Measurements from ENCODE around the gene C9orf152. TPM values are rescaled to one million over a fixed set of nuclear protein-coding genes. Genes with fewer than 3 reads are reported as not detected.
"Not testable (repeated sequence)": the region's sequence is repeated elsewhere in the genome, so short reads cannot be mapped to it uniquely, and the experiment has no call there.

C9orf152 gene, protein sequence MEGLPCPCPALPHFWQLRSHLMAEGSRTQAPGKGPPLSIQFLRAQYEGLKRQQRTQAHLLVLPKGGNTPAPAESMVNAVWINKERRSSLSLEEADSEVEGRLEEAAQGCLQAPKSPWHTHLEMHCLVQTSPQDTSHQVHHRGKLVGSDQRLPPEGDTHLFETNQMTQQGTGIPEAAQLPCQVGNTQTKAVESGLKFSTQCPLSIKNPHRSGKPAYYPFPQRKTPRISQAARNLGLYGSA
- not detected for total RNA-seq

DNA sequence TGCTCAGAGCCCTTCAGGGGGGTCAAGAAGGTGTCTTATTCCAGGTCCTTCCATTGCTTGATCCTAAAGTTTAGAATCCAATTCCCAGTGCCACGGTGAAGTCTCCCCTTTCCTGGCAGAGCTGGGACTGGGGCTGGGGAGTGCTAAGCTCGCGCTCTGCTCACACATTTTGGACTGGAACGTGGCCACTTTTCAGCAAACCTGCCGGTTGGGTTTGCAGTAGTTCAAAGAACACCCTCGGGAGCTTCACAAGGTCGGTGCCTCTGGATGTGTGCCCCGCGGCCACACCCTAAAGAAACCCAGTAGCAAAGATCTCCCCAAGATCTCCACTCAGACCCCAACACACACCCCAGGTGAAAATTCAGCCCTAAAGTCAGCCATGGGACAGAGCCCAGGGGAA is at the start of gene C9orf152:
Gene C9orf152 (minus strand): TSS at position 129 of the 400 bp plus-strand sequence. CDS start 580 bp downstream, outside the sequence.
- no peaks in the 10 kb centered on the region for H3K27me3 ChIP-seq (ENCODE audit: insufficient read depth, low read length)
- H3K4me3 ChIP-seq (ENCODE audit: low read length): no peak within 1 kb of the TSS
- H3K4me1 ChIP-seq (ENCODE audit: insufficient read depth, low read length): no peaks in the 10 kb centered on the region
- no peaks in the 10 kb centered on the region for H3K9me3 ChIP-seq (ENCODE audit: low read depth, low read length)

DNA sequence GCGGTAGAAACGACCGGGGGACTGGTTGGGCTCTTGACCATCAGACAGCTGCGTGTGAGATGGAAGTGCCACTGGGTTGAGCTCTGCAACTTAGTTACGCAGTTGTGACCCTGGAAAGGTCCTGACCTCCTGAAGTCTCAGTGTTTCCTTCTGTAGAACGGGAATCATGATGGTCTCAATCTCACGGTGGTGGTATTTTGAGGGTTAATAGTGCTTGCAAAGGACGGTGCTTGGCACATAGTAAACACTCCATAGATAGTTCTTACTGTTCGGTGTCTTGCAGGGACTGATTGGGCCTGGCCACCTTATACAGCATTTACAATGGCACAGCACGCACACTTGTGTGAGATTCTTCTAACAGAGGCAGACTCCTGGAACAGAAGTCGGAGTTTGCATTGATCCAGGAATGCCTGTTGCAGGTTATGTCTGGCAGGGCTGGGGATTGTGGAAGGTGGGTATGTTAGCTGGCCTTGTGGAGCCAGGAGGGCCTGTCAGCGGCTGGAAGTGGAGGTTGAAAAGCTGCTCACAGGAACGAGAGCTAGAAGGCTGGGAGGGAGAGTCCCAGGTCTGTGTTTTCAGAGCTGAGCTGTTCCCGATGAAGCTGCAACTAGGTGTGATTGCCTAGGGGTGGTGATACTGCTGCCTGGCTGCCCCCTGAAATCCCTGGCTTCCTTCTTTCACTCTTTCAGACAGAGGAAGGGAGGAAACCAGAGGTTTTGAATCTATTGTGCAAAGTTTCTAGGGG is 49.3 kb upstream of the C9orf152 start:
- Histone ChIP-seq H3K27me3 (ENCODE audit: insufficient read depth, low read length) (no peaks in the 10 kb centered on the region), H3K4me1 (ENCODE audit: insufficient read depth, low read length) (peaks cover 39% of the 10 kb centered on the region), H3K9me3 (ENCODE audit: low read depth, low read length) (no peaks in the 10 kb centered on the region), H3K4me3 (ENCODE audit: low read length) (peak overlapping the region; percentile 49)

DNA sequence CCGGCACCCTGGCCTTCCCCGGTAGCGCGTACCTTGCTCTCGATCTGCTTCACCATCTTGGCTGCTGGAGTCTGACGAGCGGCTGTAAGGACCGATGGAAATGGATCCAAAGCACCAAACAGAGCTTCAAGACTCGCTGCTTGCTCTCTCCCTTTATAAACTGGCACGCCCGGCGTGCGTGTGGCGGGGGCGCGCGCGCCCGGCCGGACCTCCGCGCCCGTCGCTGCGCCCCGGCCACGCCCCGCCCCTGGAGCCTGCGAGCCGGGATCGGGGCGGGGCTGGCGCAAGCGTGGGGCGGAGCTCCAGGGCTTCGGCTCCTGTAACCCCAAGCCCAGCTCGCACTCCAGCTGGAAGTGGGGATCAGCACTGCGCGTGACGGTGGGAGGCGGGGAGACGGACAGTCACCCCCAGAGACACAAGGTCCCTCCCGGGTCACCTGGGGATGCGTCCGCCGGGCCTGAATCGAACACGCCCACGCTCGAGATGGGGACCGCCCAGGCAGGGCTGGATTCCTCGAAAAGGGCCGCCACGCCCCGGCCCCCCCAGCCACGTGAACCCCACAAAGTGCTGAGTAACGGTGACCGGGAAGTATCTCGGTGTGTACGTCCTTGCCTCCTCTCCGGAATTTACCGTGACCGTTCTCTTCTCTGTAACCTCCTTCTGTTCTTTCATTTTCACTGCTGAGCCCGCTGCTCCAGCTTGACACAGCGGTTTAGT is 48.6 kb upstream of the C9orf152 start, which contains the start of gene TXN:
Gene TXN (minus strand): TSS at position 128 of the 717 bp plus-strand sequence. CDS start 72 bp downstream, at position 56.
- Histone ChIP-seq H3K9me3 (ENCODE audit: low read depth, low read length) (no peaks in the 10 kb centered on the region), H3K27me3 (ENCODE audit: insufficient read depth, low read length) (no peaks in the 10 kb centered on the region), H3K4me1 (ENCODE audit: insufficient read depth, low read length) (peaks cover 39% of the 10 kb centered on the region), H3K4me3 (ENCODE audit: low read length) (peak within 1 kb of the TSS; percentile 49)

DNA sequence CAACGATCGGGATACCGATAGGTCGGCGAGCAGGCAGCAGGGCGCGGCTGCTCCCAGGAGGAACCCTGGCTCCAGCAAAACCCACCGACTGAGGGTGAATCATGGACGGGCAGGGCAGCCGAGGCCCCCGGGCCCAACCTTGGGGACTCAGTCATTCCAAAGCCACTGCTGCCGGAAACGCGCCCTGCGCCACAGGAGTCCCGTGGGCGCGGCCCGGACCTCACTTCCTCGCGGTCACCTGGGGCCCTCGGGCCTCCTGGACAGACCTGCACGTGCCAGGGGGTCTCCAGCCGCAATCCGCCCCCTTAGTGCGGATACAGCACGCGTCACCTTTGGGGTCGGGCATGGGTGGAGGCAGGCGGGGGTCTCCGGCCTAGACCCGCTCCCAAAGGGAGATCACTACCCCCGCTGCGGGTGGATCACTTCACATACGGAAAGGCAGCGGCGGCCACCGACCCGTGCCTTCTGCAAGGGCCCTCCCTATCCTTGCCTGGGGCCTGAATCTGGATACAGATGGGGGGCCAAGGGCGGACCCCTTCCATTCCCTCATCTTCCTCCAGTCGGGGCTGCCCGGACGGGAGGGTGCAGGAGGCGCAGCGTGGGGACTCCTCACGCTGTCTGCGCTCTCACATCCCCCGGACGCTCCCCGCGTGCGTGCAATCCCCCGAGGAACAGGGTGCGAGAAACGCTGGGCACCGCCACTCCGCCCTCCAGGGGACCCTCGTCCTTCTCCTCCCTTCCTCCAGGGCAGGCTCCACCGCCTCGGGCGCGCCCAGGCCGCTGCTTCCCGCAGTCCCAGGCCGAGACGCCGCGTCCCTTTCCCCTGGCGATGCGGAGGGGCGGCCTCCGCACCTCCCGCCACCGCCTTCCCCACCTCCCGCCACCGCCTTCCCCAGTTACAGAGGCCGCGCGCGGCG is 47.8 kb upstream of the C9orf152 start:
- Histone ChIP-seq H3K4me1 (ENCODE audit: insufficient read depth, low read length) (peaks cover 39% of the 10 kb centered on the region), H3K4me3 (ENCODE audit: low read length) (peak overlapping the region; percentile 49), H3K27me3 (ENCODE audit: insufficient read depth, low read length) (no peaks in the 10 kb centered on the region), H3K9me3 (ENCODE audit: low read depth, low read length) (no peaks in the 10 kb centered on the region)

DNA sequence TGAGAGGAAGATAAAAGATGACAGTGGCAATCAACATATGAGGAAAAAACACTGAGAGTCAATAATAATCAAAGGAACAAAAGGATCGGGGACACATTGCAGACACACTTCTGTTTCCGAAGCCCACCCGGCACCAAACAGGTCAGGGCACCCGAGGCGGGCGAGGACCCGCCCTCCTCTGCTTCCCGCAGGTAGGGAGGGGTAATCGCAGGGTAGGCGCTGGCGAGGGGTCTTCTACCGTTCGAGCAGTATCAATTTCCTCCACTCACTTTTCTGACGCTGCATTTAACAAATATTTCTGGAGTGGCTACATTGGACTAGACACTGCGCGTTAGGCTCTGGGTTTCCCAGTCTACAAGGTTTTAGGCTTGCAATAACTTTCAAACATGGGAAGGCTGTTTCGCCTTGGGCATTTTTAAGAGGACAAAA is 47.1 kb upstream of the C9orf152 start:
- peak overlapping the region; percentile 49 for H3K4me3 ChIP-seq (ENCODE audit: low read length)
- H3K4me1 ChIP-seq (ENCODE audit: insufficient read depth, low read length): peaks cover 39% of the 10 kb centered on the region
- H3K9me3 ChIP-seq (ENCODE audit: low read depth, low read length): no peaks in the 10 kb centered on the region
- no peaks in the 10 kb centered on the region for H3K27me3 ChIP-seq (ENCODE audit: insufficient read depth, low read length)

DNA sequence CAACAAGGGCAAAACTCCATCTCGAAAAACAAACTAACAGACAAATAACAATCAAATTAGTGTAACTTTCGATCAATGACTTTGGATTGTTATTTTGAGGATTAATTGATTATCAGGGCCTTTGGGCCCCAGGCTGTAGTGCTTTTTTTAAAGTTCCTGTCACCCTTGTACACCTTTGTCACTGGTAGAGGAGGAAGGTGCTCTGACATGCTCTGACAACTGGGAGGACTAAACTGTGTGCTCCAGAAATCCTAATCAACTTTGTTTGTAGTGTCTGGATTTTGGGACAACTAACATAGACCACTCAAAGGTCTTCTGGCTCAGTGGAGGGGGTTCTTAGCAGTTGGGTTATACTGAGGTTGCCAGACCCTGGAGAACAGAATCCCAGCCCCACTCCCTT is 46.5 kb upstream of the C9orf152 start:
- Histone ChIP-seq H3K27me3 (ENCODE audit: insufficient read depth, low read length) (no peaks in the 10 kb centered on the region), H3K9me3 (ENCODE audit: low read depth, low read length) (no peaks in the 10 kb centered on the region), H3K4me1 (ENCODE audit: insufficient read depth, low read length) (peaks cover 39% of the 10 kb centered on the region), H3K4me3 (ENCODE audit: low read length) (no peak overlapping the region)

DNA sequence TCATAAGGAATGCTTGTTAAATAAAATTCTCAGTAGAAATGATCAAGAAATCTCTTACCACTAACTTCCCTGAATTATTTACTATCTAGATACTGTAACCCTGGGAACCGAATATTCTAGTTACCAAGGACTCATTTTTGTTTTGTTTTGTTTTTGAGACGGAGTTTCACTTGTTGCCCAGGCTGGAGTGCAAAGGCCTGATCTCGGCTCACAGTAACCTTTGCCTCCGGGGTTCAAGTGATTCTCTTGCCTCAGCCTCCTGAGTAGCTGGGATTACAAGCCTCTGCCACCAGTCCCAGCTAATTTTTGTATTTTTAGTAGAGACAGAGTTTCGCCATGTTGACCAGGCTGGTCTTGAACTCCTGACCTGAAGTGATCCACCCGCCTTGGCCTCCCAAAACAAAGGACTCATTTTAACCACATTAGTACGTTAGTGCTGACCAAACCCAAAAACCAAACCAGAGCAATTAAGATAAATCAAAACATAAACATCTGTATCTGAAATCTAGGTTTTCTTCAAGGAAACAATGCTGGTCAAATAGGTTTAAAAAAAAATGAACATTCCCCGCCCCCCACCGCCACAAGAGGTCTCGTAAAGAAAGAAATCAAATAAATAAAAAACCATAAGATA is 44.7 kb upstream of the C9orf152 start:
- H3K4me3 ChIP-seq (ENCODE audit: low read length): no peak overlapping the region
- peaks cover 23% of the 10 kb centered on the region for H3K4me1 ChIP-seq (ENCODE audit: insufficient read depth, low read length)
- no peaks in the 10 kb centered on the region for H3K9me3 ChIP-seq (ENCODE audit: low read depth, low read length)
- H3K27me3 ChIP-seq (ENCODE audit: insufficient read depth, low read length): no peaks in the 10 kb centered on the region

DNA sequence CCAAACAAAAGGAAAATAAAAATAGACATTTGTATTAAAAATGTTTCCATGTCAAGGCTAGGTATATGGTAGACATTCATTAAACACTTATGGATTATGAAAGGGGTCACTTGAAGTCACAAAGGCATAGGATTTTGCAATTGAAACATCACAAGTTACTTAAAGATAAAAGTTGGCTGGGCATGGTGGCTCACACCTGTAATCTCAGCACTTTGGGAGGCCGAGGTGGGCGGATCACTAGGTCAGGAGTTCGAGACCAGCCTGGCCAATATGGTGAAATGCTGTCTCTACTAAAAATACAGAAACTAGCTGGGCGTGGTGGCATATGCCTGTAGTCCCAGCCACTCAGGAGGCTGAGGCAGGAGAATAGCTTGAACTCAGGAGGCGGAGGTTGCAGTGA is 43.8 kb upstream of the C9orf152 start:
- H3K4me1 ChIP-seq (ENCODE audit: insufficient read depth, low read length): peaks cover 15% of the 10 kb centered on the region
- H3K27me3 ChIP-seq (ENCODE audit: insufficient read depth, low read length); H3K4me3 ChIP-seq (ENCODE audit: low read length); H3K9me3 ChIP-seq (ENCODE audit: low read depth, low read length): not testable (repeated sequence)

DNA sequence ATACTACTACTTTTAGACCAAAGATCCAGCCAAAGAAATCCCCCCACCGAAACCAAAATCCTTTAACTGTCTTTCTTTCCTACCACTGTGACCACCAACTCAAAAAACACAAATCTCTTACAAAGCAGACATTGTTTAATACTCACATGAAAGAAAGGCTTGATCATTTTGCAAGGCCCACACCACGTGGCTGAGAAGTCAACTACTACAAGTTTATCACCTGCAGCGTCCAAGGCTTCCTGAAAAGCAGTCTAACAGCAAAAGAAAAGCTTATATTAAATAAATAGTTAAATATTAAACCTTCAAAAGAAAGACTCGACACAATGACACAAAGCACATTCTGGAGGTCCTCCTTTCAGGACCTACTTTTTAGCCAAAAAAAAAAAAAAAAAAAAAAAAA is 43.3 kb upstream of the C9orf152 start:
- Histone ChIP-seq H3K4me3 (ENCODE audit: low read length) (no peak overlapping the region), H3K27me3 (ENCODE audit: insufficient read depth, low read length) (no peaks in the 10 kb centered on the region), H3K9me3 (ENCODE audit: low read depth, low read length) (no peaks in the 10 kb centered on the region), H3K4me1 (ENCODE audit: insufficient read depth, low read length) (peaks cover 15% of the 10 kb centered on the region)

DNA sequence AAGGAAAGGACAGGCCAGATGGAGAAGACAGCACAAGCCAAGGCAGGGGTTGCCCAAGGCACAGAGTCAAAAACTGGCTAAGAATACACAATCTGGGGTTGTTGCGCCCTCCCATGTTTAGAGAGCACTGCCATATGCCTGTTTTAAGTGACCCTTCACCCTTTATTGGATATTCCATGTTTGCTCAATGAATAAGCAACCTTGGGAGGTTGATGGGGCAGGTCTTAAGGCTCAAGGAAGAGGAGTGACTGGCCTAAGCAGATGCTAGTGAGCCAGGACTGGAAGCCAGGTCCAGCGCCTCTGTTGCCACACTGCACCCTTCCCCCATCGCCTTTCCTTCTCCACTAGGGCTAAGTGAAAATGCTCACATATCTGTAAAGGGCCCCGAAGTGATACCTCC is 41.6 kb upstream of the C9orf152 start:
- Histone ChIP-seq H3K4me3 (ENCODE audit: low read length) (no peak overlapping the region), H3K9me3 (ENCODE audit: low read depth, low read length) (no peaks in the 10 kb centered on the region), H3K4me1 (ENCODE audit: insufficient read depth, low read length) (peaks cover 5% of the 10 kb centered on the region), H3K27me3 (ENCODE audit: insufficient read depth, low read length) (no peaks in the 10 kb centered on the region)

DNA sequence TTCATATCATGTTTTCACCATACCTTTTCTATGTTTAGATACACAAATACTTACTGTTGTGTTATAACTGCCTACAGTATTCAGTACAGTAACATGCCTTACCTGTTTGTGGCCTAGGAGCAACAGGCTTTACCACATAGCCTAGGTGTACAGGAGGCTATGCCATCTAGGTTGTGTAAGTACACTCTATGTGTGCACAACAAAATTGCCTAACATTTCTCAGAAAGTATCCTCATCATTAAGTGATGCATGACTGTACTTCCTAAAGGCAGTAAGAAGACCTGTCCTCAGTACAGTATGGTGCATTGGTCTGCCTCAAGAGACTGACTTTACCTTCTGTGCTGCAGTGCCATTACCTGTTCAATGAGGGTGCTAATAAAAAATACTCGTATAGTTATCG is 40.4 kb upstream of the C9orf152 start:
- Histone ChIP-seq H3K9me3 (ENCODE audit: low read depth, low read length) (no peaks in the 10 kb centered on the region), H3K4me3 (ENCODE audit: low read length) (no peak overlapping the region), H3K27me3 (ENCODE audit: insufficient read depth, low read length) (no peaks in the 10 kb centered on the region)

DNA sequence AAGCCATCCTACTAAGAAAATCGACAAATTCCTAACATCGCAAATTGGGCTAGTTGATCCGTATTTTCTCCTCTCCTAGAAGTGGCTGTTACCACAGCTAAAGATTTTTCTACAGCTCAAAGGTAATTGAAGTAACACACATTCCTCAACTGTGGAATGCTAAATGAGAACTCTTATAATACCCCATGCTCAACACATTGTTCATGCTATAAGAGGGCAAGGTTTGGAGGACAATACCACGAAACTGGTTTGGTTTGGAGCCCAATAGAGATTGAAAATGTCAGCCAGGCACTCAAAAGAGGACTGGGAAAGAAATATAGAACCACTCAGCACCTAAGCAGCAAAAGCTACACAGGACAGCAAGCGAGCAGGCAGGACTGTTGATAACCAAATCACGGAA is 38.3 kb upstream of the C9orf152 start:
- Histone ChIP-seq H3K9me3 (ENCODE audit: low read depth, low read length) (no peaks in the 10 kb centered on the region), H3K4me1 (ENCODE audit: insufficient read depth, low read length) (no peaks in the 10 kb centered on the region), H3K4me3 (ENCODE audit: low read length) (no peak overlapping the region), H3K27me3 (ENCODE audit: insufficient read depth, low read length) (no peaks in the 10 kb centered on the region)

More for the DNA sequence above, 40.4 kb upstream of the C9orf152 start:
- H3K4me1 ChIP-seq (ENCODE audit: insufficient read depth, low read length): no peaks in the 10 kb centered on the region

DNA sequence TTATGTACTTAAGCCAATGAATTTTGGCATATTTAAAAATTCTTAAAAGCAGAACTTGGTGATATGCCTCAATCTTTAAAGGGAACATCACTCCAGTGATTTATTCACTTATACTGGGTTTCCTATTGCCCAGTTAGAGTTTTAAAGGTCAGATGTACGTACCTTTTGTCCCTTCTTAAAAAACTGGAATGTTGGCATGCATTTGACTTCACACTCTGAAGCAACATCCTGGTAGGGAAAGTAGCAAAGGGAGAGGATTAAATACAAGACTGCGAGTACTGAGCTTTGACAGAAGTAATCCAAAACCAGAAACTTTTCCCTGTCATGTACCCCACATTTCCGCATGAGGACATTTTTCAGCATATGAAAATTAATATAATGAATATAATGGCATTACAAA is 36.7 kb upstream of the C9orf152 start:
- H3K9me3 ChIP-seq (ENCODE audit: low read depth, low read length): no peaks in the 10 kb centered on the region
- H3K4me3 ChIP-seq (ENCODE audit: low read length): no peak overlapping the region
- H3K27me3 ChIP-seq (ENCODE audit: insufficient read depth, low read length): no peaks in the 10 kb centered on the region
- no peaks in the 10 kb centered on the region for H3K4me1 ChIP-seq (ENCODE audit: insufficient read depth, low read length)

DNA sequence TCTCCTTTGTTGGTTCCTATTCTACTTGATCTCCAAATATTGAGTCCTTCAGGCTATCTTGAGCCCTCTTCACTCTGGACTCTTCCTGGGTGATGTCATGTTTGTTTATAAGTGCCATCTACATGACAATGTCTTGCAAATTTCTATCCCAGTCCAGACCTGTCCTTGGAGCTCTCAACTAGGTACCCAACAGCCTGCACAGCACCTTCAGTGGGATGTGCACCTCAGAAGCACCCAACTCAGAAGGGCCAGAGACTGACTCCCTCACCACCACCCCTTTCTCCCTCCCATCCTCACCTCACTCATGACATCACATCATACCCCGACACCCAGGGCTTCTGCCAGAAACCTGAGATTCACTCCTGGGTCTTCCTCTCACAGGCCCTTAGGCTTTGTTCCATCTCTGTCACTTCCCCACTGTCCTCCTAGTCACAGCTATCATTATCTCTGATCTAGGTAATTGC is 33.9 kb upstream of the C9orf152 start:
- H3K9me3 ChIP-seq (ENCODE audit: low read depth, low read length): no peaks in the 10 kb centered on the region
- no peaks in the 10 kb centered on the region for H3K27me3 ChIP-seq (ENCODE audit: insufficient read depth, low read length)
- no peak overlapping the region for H3K4me3 ChIP-seq (ENCODE audit: low read length)
- H3K4me1 ChIP-seq (ENCODE audit: insufficient read depth, low read length): no peaks in the 10 kb centered on the region
